KBM-7 (cell line): ENCODE data around the gene CRYBB3.

Experiments used
- DNase-seq: peaks from one replicate; pipeline ENCODE4 v3.0.0-alpha.2; 2015
- in situ Hi-C: fragments of 300-500 bp; cut with MboI; formaldehyde crosslinking; loops from 2 replicates; pipeline ENCODE4 v1.14.3; 2020; ENCODE audit warnings: low sequenced_read_pairs, low pct_unique_long_range_greater_than_20kb, mixed read lengths

CRYBB3 gene

GRCh38 chr22:25199731-25200520 is at the start of gene CRYBB3:
Gene CRYBB3, plus strand, starts transcription at chr22:25199858. Its CDS starts 1,539 bp downstream, at chr22:25201397.
- DNase-seq: no peak
- in situ Hi-C loops: no loop called here

GRCh38 chr22:25153961-25154666 is 45.5 kb upstream of the CRYBB3 start:
- in situ Hi-C loops: no loop called here
- no peak for DNase-seq

GRCh38 chr22:25154667-25154999 is 45.0 kb upstream of the CRYBB3 start:
- DNase-seq: no peak
- in situ Hi-C loops: no loop called here

GRCh38 chr22:25156736-25157135 is 42.9 kb upstream of the CRYBB3 start:
- DNase-seq: no peak
- in situ Hi-C loops: no loop called here

GRCh38 chr22:25159028-25159427 is 40.6 kb upstream of the CRYBB3 start:
- in situ Hi-C loops: no loop called here
- no peak for DNase-seq

- in situ Hi-C loops: no loop called here
- no peak for DNase-seq
These were observed 39.3 kb upstream of the CRYBB3 start for GRCh38 chr22:25160120-25160996.

- no peak for DNase-seq
- in situ Hi-C loops: no loop called here
These were observed 38.4 kb upstream of the CRYBB3 start for GRCh38 chr22:25161017-25161915.

- in situ Hi-C loops: no loop called here
- DNase-seq: no peak
These were observed 37.6 kb upstream of the CRYBB3 start for GRCh38 chr22:25161916-25162530.

GRCh38 chr22:25162561-25162960 is 37.1 kb upstream of the CRYBB3 start:
- in situ Hi-C loops: no loop called here

GRCh38 chr22:25165785-25166184 is 33.9 kb upstream of the CRYBB3 start:
- no peak for DNase-seq
- in situ Hi-C loops: no loop called here

More at GRCh38 chr22:25162561-25162960, 37.1 kb upstream of the CRYBB3 start:
- no peak for DNase-seq

- DNase-seq: no peak
- in situ Hi-C loops: no loop called here
These were observed 33.2 kb upstream of the CRYBB3 start for GRCh38 chr22:25166266-25167040.

GRCh38 chr22:25167082-25167481 is 32.6 kb upstream of the CRYBB3 start:
- in situ Hi-C loops: no loop called here
- DNase-seq: no peak

- in situ Hi-C loops: no loop called here
- no peak for DNase-seq
These were observed 31.6 kb upstream of the CRYBB3 start for GRCh38 chr22:25167834-25168601.

- DNase-seq: no peak
- in situ Hi-C loops: no loop called here
These were observed 30.2 kb upstream of the CRYBB3 start for GRCh38 chr22:25169278-25170031.

GRCh38 chr22:25170426-25170980 is 29.2 kb upstream of the CRYBB3 start:
- DNase-seq: no peak
- in situ Hi-C loops: no loop called here

GRCh38 chr22:25172153-25172552 is 27.5 kb upstream of the CRYBB3 start:
- in situ Hi-C loops: no loop called here
- DNase-seq: peak; percentile 15
